Retina (tissue), 1 donor: ENCODE measurements around the gene RAPH1.
"Not testable (repeated sequence)": the region's sequence is repeated elsewhere in the genome, so short reads cannot be mapped to it uniquely, and the experiment has no call there.

Experiments
- DNase-seq: peaks from one replicate; pipeline ENCODE4 v3.0.0-alpha.2; 2016

The RAPH1 gene

GRCh38 chr2:203476881-203477280 lies 58.2 kb downstream of the RAPH1 start:
- no peak for DNase-seq

GRCh38 chr2:203471323-203471722 lies 63.8 kb downstream of the RAPH1 start:
- DNase-seq, result no peak

- no peak for DNase-seq
These were observed 64.7 kb downstream of the RAPH1 start for GRCh38 chr2:203470371-203470770.

- DNase-seq, result no peak
These were observed 65.6 kb downstream of the RAPH1 start for GRCh38 chr2:203469546-203469945.

- DNase-seq, result no peak
These were observed 71.8 kb downstream of the RAPH1 start for GRCh38 chr2:203463266-203463678.

- no peak for DNase-seq
These were observed 72.8 kb downstream of the RAPH1 start for GRCh38 chr2:203462308-203462707.

- no peak for DNase-seq
These were observed 73.4 kb downstream of the RAPH1 start for GRCh38 chr2:203461746-203462145.

GRCh38 chr2:203455209-203455608 lies 79.9 kb downstream of the RAPH1 start:
- no peak for DNase-seq

GRCh38 chr2:203453858-203454451 lies 81.1 kb downstream of the RAPH1 start:
- peak; percentile 36 for DNase-seq

- DNase-seq, result no peak
These were observed 83.4 kb downstream of the RAPH1 start for GRCh38 chr2:203451689-203452088.

- no peak for DNase-seq
These were observed 84.1 kb downstream of the RAPH1 start for GRCh38 chr2:203451011-203451410.

- DNase-seq, result no peak
These were observed 84.5 kb downstream of the RAPH1 start for GRCh38 chr2:203450561-203450960.

- DNase-seq, result no peak
These were observed 88.3 kb downstream of the RAPH1 start for GRCh38 chr2:203446780-203447179.

- no peak for DNase-seq
These were observed 89.0 kb downstream of the RAPH1 start for GRCh38 chr2:203446071-203446481.

- DNase-seq, result no peak
These were observed 90.4 kb downstream of the RAPH1 start for GRCh38 chr2:203444738-203445137.

GRCh38 chr2:203442463-203442862 lies 92.6 kb downstream of the RAPH1 start:
- DNase-seq, result no peak

- no peak for DNase-seq
These were observed 93.6 kb downstream of the RAPH1 start for GRCh38 chr2:203441463-203441862.

- no peak for DNase-seq
These were observed 94.4 kb downstream of the RAPH1 start for GRCh38 chr2:203440671-203441070.

GRCh38 chr2:203438528-203438927 lies 96.6 kb downstream of the RAPH1 start:
- DNase-seq, result no peak

GRCh38 chr2:203437511-203437910 lies 97.6 kb downstream of the RAPH1 start:
- no peak for DNase-seq

- DNase-seq, result no peak
These were observed 98.6 kb downstream of the RAPH1 start for GRCh38 chr2:203436496-203436895.

- no peak for DNase-seq
These were observed 102.3 kb downstream of the RAPH1 start for GRCh38 chr2:203432811-203433210.

GRCh38 chr2:203431391-203432185 lies 103.5 kb downstream of the RAPH1 start:
- no peak for DNase-seq

GRCh38 chr2:203429643-203430042 lies 105.5 kb downstream of the RAPH1 start:
- DNase-seq, result not testable (repeated sequence)

- no peak for DNase-seq
These were observed 108.0 kb downstream of the RAPH1 start for GRCh38 chr2:203427061-203427460.
